Chondrocyte (in vitro differentiated cells): ENCODE measurements around the gene RRP15. TPM values are rescaled to one million over a fixed set of nuclear protein-coding genes. Genes with fewer than 3 reads are reported as not detected.

Experiments
- DNase-seq: peaks from one replicate; pipeline ENCODE4 v3.0.0; 2021; ENCODE audit warnings: mixed read lengths, low spot score
- H3K27ac Mint-ChIP-seq: one replicate; pipeline ENCODE4 v1.8.0; 2021; ENCODE audit warnings: mild to moderate bottlenecking, moderate library complexity, mixed read lengths; ENCODE audit not compliant: unreplicated experiment
- H3K27me3 Mint-ChIP-seq: 2 replicates; pipeline ENCODE4 v1.8.0; 2021; ENCODE audit warnings: low read depth, mixed read lengths
- H3K36me3 Mint-ChIP-seq: 2 replicates; pipeline ENCODE4 v1.8.0; 2021; ENCODE audit warnings: low read depth, mixed read lengths
- H3K4me1 Mint-ChIP-seq: 2 replicates; pipeline ENCODE4 v1.8.0; 2021; ENCODE audit warnings: low read depth, mild to moderate bottlenecking, mixed read lengths
- H3K4me3 Mint-ChIP-seq: one replicate; pipeline ENCODE4 v1.8.0; 2021; ENCODE audit warnings: mild to moderate bottlenecking, moderate library complexity, mixed read lengths; ENCODE audit not compliant: unreplicated experiment
- H3K9me3 Mint-ChIP-seq: 2 replicates; pipeline ENCODE4 v1.8.0; 2021; ENCODE audit warnings: low read depth, mixed read lengths
- total RNA-seq: library from RNA; stranded (reverse); gene quantifications from 3 replicates; pipeline ENCODE4 v1.2.1, GENCODE V29; 2021
- TF ChIP-seq, protein P1 (sequence below): fragments of 200-600 bp; sonication (generic); IDR thresholded peaks from 2 replicates; pipeline ENCODE4 v1.5.0; 2021; ENCODE audit warnings: antibody characterized with exemption, mild to moderate bottlenecking, moderate library complexity

The RRP15 gene
- total RNA-seq, 1 donor from 2014 or later = 16.9 TPM

DNA sequence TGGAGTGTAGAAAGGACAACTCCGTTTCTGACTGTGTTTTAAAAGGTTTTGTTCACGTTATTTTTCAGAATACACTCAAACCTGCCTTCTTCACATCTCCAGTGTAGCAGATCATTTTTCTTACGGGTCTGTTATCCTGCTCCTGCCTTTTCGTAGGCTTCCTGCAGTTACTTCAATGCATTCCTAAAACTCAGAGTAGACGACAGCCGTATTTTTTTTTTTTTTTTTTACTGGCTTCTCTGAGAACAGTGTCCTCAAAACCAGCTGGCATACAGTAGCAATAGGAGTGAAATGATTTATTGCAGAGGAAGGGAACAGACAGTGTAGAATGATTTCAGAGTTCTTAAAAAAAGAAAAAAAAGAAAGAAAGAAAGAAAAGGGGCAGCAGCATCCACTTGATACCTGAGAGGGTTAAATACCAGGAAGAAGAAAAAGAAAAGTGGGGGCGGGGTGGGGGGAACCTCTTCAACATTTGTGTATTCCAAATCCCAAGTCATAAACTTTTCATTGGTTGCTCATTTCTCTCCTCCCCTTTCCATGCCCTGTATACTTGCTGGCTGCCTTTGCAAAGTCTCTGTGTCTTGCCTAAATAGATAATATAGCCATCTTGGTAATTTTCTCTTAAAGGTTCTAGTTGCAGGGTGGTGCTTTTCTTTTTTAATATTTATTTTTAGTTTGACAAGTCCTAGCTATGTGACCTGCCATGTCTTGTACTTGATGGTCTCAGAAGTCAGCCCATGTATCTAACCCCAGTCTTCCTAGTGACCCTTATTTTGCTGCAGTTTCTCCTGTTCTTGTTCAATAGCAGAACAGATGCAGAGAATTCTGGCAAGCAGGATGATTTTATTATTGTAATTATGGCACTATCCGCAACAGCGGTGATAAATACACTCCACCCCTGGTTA lies 62.9 kb downstream of the RRP15 start:
- H3K27ac Mint-ChIP-seq = no peak overlapping the region

DNA sequence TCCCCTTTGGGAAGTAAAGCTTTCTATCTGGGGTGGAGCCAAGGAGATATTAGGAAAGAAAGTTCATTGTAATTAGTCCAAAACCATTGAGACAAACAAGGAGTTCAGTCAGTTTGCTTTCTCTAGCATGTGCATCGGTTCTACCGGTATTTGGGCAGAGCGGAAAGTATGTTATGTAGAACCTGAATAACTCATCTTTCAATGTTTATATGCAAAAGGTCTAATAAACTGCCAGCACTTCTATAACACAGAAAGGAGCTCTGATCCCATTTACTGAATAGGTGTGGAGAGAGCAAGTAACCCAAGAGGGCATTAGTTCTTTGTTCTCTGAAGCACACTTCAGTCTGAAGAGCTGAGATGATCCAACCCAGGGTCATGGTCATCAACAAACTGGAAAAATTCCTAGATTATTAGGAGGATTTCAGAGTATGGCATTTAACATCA lies 63.6 kb downstream of the RRP15 start:
- no peaks in the 10 kb centered on the region for H3K9me3 Mint-ChIP-seq
- DNase-seq = no peak
- H3K27ac Mint-ChIP-seq = no peak overlapping the region
- no peaks in the 10 kb centered on the region for H3K27me3 Mint-ChIP-seq
- no peak overlapping the region for H3K4me3 Mint-ChIP-seq
- peaks cover 11% of the 10 kb centered on the region for H3K36me3 Mint-ChIP-seq
- peaks cover 48% of the 10 kb centered on the region for H3K4me1 Mint-ChIP-seq
- TF ChIP-seq, protein P1, sequence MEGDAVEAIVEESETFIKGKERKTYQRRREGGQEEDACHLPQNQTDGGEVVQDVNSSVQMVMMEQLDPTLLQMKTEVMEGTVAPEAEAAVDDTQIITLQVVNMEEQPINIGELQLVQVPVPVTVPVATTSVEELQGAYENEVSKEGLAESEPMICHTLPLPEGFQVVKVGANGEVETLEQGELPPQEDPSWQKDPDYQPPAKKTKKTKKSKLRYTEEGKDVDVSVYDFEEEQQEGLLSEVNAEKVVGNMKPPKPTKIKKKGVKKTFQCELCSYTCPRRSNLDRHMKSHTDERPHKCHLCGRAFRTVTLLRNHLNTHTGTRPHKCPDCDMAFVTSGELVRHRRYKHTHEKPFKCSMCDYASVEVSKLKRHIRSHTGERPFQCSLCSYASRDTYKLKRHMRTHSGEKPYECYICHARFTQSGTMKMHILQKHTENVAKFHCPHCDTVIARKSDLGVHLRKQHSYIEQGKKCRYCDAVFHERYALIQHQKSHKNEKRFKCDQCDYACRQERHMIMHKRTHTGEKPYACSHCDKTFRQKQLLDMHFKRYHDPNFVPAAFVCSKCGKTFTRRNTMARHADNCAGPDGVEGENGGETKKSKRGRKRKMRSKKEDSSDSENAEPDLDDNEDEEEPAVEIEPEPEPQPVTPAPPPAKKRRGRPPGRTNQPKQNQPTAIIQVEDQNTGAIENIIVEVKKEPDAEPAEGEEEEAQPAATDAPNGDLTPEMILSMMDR = no peak

More for the DNA sequence above, 62.9 kb downstream of the RRP15 start:
- H3K4me3 Mint-ChIP-seq = no peak overlapping the region
- H3K36me3 Mint-ChIP-seq = peaks cover 7% of the 10 kb centered on the region
- no peaks in the 10 kb centered on the region for H3K9me3 Mint-ChIP-seq
- TF ChIP-seq, protein P1 = no peak
- no peaks in the 10 kb centered on the region for H3K27me3 Mint-ChIP-seq
- no peak for DNase-seq
- peaks cover 44% of the 10 kb centered on the region for H3K4me1 Mint-ChIP-seq

DNA sequence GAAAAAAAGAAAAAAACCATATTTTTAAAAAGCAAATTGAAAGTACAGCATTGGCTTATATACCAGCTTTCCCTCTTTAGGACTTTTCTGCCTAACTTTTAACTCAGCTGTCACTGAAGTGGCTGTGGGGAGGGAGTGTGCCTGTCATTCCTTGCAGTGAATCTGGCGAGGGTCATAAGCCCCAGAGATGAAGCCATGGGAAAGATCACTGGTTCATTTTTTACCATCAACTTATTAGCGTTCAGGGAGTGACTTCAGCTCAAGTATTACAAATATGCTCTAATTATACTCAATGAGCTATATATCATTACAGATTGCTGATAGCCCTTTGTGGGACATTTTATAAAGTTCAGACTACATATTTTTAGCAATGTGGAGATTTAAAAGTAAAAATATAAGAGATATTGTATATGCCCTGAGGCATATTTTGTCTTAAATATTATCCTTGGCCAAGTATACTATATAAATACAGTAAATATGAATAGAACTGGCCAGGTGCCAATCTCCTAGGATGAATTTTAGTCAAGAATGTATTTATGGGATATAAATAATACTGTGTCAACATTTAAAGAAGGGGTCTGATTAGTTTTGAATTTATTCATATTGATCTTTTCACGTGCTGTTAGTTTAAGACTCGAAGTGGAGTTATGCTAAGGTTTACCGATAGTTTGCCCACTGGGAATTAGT lies 64.4 kb downstream of the RRP15 start:
- Mint-ChIP-seq H3K4me1 (peaks cover 56% of the 10 kb centered on the region), H3K4me3 (no peak overlapping the region), H3K27ac (no peak overlapping the region), H3K27me3 (no peaks in the 10 kb centered on the region), H3K36me3 (peaks cover 13% of the 10 kb centered on the region), H3K9me3 (no peaks in the 10 kb centered on the region)
- DNase-seq = no peak
- TF ChIP-seq, protein P1 = no peak

DNA sequence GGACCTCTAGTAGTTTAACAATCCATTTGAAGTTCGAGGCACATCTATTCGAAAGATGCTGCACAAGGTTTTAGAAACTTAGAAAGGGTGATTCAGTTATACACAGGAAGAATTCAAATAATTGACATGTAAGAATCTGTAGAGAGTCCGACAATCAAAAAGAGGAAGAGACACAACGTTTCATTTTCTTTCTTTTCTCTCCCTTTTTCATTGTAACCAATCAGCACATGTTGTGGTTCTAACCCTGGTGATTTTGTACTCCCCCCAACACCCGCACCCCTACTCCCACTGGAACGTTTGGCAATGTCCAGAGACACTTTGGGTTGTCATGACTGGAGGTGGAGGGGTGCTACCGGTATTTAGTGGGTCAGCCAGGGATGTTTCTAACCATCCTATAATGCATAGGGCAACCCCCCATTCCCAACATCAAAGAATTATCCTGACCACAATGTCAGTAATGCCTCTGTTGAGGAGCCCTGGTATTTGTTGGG lies 65.0 kb downstream of the RRP15 start:
- Mint-ChIP-seq H3K4me3 (no peak overlapping the region), H3K9me3 (no peaks in the 10 kb centered on the region), H3K27ac (no peak overlapping the region), H3K27me3 (no peaks in the 10 kb centered on the region), H3K4me1 (peaks cover 61% of the 10 kb centered on the region), H3K36me3 (peaks cover 13% of the 10 kb centered on the region)
- no peak for DNase-seq
- TF ChIP-seq, protein P1 = no peak

DNA sequence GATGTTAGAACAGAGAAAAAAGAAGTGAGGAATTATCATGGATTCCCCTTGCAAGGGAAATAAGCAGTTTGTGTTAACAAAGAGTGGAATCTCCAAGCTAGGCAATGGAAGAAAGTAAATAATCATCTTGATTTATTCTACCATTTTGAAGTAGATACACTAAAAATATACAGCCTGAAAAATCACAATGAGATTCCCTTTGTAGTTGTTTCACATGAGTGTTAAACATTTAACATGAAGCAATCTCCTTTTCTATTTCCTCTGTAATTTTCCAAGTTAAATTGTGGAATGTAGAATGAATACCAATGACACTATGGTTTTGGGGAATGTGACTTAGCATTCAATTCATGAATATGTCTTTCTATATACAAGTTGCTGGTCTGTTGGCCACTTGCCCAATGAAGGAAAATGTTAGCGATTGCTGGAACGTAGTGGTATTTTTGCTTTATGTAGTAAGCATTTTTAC lies 65.7 kb downstream of the RRP15 start:
- no peaks in the 10 kb centered on the region for H3K27me3 Mint-ChIP-seq
- TF ChIP-seq, protein P1 = no peak
- H3K27ac Mint-ChIP-seq = no peak overlapping the region
- no peak overlapping the region for H3K4me3 Mint-ChIP-seq
- no peak for DNase-seq
- H3K9me3 Mint-ChIP-seq = no peaks in the 10 kb centered on the region
- peaks cover 69% of the 10 kb centered on the region for H3K4me1 Mint-ChIP-seq
- peaks cover 13% of the 10 kb centered on the region for H3K36me3 Mint-ChIP-seq
